Jurkat, Clone E6-1 (cell line): ENCODE results near the gene MT3.

Experiments
- DNase-seq: peaks from one replicate; pipeline ENCODE4 v3.0.0-alpha.2; 2011; ENCODE audit warnings: low read depth, low spot score
- H3K4me3 ChIP-seq: 2 replicates; pipeline ENCODE4 v1.5.1; 2011; ENCODE audit warnings: mild to moderate bottlenecking, low read length, control low read depth, moderate library complexity

Gene MT3

GRCh38 chr16:56640076-56640475, 50.7 kb downstream of the MT3 start:
- no peak for DNase-seq
- no peak overlapping the region for H3K4me3 ChIP-seq
